ENCODE data around the gene ZNF827.

ZNF827 gene

DNA sequence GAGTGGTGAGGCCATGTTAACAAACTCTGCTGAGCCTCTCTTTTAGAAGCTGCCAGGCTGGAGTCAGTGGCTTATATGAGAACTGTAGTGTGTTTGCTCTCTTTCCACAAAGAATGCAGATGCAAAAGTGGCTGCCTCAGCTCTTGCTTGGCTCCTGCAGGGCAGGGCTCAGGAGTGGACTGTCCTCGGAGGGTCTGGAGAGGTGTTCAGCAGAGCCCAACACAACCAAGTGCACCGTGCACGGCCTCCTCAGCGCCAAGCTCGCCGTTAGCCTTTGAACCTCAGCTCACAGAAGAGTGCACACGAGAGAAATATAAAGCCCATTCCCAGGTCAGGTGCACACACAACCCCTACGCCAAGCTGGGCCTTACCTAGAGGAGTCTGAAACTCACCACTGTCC, 175.9 kb downstream of the ZNF827 start:
- no peak overlapping the region for H3K4me3 ChIP-seq (ENCODE audit: low read depth, low read length)
- TF ChIP-seq, protein P1, sequence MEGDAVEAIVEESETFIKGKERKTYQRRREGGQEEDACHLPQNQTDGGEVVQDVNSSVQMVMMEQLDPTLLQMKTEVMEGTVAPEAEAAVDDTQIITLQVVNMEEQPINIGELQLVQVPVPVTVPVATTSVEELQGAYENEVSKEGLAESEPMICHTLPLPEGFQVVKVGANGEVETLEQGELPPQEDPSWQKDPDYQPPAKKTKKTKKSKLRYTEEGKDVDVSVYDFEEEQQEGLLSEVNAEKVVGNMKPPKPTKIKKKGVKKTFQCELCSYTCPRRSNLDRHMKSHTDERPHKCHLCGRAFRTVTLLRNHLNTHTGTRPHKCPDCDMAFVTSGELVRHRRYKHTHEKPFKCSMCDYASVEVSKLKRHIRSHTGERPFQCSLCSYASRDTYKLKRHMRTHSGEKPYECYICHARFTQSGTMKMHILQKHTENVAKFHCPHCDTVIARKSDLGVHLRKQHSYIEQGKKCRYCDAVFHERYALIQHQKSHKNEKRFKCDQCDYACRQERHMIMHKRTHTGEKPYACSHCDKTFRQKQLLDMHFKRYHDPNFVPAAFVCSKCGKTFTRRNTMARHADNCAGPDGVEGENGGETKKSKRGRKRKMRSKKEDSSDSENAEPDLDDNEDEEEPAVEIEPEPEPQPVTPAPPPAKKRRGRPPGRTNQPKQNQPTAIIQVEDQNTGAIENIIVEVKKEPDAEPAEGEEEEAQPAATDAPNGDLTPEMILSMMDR (IDR thresholded peaks at IDR 0.05; ENCODE audit: low read depth, low read length), result no peak

DNA sequence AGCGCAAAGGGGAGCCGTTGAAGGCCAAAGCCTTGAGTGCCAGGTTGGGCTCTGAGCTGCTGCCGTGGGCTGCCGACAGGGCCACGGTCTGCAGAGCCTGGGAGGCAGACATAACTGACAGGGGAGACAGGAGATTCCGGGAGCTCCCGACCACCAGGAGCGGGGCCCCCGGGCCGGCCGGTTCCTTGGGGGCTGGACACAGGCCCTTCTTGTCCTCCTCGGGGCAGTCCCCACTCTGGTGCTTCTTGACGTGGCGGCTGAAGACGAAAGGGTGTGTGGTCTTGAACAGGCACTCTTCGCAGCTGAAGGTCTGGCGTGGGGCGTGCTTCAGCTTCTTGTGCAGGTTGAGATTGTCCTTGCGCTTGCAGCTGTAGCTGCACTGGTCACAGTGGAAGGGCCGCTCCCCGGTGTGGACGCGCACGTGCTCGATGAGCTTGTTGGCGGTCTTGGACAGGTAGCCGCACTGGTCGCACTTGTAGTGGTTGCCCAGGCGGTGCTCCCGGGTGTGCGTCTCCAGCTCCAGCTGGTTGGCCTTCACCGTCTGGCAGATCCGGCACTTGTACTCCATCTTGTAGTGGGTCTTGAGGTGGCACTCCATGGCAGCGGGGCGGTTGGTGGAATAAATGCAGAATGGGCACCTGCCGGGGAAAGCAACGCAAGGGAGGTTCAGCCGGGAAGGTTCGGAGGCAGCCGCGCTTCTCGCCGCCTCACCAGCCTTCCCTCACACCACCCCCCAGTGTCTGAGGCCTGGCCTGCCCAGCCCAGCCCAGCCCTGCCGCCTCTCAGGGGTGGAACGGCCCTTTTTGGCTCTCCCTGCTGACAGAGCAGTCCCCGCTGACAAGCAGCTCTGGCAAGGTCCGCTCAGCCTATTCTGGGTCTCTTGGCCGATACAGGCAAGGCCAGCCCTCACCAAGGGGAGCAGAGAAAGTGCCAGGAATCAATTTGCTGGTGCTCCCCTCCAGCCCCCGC, 177.4 kb downstream of the ZNF827 start:
- TF ChIP-seq, protein P1 (IDR thresholded peaks at IDR 0.05; ENCODE audit: low read depth, low read length), result no peak
- no peak overlapping the region for H3K4me3 ChIP-seq (ENCODE audit: low read depth, low read length)

DNA sequence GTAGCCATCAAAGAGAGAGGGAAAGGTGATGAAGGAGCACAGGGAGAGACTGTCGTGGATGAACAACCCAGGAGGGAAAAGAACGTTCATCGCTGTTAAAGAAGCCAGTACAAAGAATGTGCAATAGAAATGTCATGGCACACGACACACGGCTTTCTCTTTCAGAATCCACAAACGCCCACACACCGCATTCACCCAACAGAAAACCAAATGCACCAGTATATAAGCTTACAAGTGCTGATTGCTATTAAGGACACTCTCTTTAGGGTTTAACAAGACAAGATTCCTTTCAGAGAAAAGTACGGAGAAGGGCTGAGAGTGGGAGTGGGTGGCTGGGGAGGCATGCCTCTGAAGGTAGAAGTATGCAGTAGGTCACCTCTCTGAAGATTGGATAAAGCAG, 178.4 kb downstream of the ZNF827 start:
- TF ChIP-seq, protein P1 (IDR thresholded peaks at IDR 0.05; ENCODE audit: low read depth, low read length), result no peak
- no peak overlapping the region for H3K4me3 ChIP-seq (ENCODE audit: low read depth, low read length)

DNA sequence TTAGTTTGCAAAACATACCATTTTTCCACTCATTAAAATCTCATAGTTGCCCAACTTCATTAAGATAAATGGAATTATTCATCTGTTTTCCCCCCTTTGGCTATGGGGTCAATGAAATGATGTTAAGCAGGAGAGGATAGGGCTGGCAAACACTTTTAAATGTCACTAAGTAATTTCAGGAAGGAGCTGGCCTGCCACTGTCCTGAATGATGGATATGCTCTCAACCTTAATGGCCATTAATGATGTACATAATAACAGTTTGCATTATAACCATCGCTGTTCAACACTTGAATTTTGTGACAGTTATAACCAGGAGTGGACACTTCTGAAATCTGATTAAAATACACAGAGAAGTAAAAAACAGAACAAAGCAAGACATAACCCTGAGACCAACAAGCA, 181.4 kb downstream of the ZNF827 start:
- no peak overlapping the region for H3K4me3 ChIP-seq (ENCODE audit: low read depth, low read length)
- TF ChIP-seq, protein P1 (IDR thresholded peaks at IDR 0.05; ENCODE audit: low read depth, low read length), result no peak

DNA sequence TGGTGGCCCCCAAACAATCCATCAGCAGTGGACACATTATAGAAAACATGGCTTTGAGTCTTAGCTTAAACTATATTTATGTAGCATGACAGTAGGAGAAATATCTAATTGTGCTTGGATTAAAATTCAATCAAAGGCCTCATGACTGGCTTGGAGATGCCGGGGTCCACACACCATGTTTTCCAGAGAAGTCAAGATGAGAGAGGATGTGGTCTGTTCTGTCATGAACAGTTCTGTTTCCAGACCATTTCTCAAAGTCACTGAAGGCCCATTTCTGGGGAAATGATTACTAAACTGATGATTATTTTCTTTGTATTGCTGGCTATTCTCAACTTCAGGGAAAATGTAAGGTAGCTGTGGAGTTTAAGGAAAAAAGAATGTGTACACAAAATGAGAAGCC, 182.4 kb downstream of the ZNF827 start:
- TF ChIP-seq, protein P1 (IDR thresholded peaks at IDR 0.05; ENCODE audit: low read depth, low read length), result no peak

DNA sequence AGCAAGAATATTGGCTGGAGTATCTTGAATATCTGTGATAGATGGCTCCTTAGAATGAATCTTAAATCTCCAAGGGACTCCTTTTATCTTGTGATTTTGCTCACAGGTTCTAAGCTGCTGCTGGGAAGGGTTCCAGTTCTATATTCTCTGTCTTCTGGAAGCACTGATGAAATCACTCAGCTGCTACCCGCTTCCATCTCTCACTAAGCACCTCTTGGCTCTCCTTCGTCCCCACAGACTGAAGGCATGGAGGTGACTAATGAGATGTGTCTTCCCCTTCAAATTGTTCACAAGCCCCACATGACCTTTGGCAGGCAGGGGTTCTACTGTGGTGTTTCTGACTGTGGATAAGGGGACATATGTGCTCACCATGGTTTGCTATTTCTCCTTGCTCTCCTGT, 182.8 kb downstream of the ZNF827 start:
- H3K4me3 ChIP-seq (ENCODE audit: low read depth, low read length), result no peak overlapping the region
- TF ChIP-seq, protein P1 (IDR thresholded peaks at IDR 0.05; ENCODE audit: low read depth, low read length), result no peak

More for the DNA sequence above, 182.4 kb downstream of the ZNF827 start:
- H3K4me3 ChIP-seq (ENCODE audit: low read depth, low read length), result no peak overlapping the region

DNA sequence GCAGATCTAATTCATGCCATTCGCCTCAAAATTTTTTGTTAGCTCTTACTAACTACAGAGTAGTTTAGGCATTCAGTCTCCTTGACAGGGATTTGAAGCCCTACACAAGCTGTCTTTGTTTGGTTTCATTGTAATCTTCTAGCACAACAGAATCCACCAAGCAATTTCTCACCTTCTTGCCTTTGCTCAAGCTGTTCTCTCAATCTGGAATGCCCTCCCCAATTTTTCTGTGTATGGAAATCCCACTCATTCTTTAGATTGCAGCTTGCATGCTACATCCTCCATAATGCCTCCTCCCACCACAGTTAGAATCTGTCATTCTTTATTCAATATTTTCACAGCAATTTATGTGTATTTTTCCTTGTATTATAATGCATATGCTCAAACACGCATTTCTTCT, 195.0 kb downstream of the ZNF827 start:
- H3K4me3 ChIP-seq (ENCODE audit: low read depth, low read length), result no peak overlapping the region
- TF ChIP-seq, protein P1 (IDR thresholded peaks at IDR 0.05; ENCODE audit: low read depth, low read length), result no peak

All from WI38 (cell line).